Daoy (cell line): Measurements from ENCODE around the gene SMPD4. TPM values are rescaled to one million over a fixed set of nuclear protein-coding genes. Genes with fewer than 3 reads are reported as not detected.
"Not testable (repeated sequence)": the region's sequence is repeated elsewhere in the genome, so short reads cannot be mapped to it uniquely, and the experiment has no call there.

ENCODE experiments used
- DNase-seq: peaks from one replicate; pipeline ENCODE4 v3.0.0-alpha.2; 2015; ENCODE audit warnings: low read depth
- total RNA-seq: library from RNA; depleted of rRNA; stranded (reverse); fragments of >200 nt; shearing (Covaris generic); gene quantifications from 2 replicates; pipeline ENCODE4 v1.2.3, GENCODE V29; 2014

SMPD4 gene
- total RNA-seq, 1 experiment from 2014 or later = 28.9 TPM

DNA sequence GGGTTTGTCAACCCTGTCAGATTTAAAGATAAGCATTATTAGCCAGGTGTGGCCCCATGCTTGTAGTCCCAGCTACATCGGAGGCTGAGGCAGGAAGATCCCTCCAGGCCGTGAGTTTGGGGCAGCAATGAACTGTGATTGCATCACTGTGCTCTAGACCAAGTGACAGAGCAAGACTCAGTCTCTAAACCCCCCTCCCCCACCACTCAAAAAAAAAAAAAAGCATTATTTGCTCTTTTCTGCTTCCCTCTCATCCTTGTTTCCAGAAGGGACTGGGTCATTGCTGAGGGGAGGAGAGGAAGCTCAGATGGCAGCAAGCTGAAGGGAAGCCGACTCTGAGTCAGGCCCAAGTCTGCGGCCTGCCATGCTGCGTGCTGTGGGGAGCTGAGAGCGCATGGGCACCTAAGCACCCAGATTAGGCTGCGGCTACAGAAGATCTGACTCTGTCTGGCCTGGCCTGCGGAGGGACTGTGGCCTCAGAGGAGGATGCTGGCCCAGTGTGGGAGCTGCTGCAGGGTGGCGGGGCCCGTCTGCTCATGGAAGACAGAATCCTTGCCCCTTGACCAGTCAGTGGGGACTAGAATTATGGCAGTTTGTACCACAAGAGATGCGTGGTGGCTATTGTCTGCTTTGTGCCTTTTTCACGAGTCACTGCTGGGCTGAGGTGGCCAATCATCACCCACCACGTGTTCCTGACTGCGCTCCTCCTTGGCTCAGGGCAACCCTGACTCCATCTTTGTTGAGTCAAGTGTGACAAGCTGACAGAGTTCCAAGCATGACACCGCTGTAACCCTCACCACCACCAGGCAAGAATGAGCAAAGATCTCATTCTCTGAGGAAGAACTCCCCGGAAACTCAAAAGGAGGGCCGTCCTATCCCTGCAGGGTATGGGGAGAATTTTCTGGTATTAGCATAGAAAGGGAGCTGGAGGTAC is 6.7 kb upstream of the SMPD4 start:
- DNase-seq = not testable (repeated sequence)

DNA sequence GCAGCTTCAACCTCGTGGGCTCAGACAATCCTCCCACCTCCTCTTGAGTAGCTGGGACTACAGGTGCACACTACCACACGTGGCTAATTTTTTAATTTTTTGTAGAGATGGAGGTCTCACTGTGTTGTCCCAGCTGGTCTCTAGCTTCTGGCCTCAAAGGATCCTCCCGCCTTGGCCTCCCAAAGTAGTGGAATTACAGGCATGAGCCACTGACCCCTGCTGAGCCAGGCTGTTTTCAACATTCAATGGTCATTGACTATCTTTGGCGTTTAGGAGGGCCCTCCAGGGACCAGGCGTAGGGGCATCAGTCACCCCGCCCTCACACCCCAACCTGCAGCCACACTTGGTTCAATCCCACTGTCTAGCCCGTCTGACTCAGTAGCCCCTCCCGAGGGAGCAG is 5.9 kb upstream of the SMPD4 start:
- DNase-seq = no peak

DNA sequence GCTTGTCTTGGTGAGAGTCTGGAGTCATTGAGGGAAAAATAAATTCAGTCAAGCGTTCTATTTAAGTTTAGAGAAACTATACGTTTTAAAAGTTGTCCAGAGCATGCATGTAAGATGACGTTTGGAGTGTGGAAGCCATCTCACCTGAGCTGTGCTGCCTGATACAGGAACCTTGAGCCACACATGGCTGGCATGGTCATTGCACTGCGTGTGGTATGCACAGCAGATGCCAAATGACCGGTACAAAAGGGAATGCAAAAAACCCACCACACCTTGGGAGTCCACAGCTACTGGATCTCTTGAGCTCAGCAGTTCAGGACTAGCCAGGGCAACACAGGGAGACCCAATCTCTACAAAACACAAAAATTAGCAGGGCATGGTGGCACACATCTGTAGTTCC is 5.0 kb upstream of the SMPD4 start:
- DNase-seq = no peak

DNA sequence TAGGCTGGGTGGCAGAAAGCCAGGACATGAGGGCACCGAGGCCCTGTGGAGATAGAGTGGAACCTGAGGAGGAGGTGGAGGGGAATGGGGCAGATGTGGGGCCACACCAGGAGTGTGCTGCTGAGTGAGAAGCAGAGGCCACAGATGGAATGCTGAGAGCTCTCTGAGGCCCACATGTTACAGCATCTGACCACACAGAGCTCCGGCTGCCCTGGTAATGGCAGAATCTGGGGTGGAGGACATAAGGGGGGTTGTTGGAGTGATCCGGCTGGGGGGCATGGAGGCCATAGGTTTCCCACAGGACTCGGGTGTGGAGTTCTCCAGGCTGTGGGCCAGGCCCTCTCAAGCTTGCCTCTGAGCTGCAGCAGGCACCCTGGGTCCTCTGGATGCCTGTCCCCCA is 4.5 kb upstream of the SMPD4 start:
- DNase-seq = no peak

DNA sequence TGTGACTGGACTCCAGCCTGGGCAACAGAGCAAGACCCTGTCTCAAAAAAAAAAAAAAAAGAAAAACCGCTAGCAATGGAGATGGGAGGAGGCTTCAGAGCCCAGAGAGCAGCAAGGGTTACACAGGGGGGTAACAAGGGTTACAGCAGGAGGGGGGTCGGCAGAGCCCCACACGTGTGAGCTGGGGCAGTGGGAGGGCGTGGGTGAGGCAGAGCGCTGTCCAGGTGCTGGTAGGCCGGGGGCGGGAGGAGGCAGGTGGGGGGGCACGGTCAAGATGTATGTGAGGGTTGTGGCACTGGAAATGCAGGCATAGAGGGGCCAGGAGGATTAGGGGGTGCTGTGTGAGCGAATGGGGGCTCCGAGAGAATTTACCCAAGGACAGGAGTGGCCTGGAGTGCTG is 4.0 kb upstream of the SMPD4 start:
- DNase-seq = no peak

DNA sequence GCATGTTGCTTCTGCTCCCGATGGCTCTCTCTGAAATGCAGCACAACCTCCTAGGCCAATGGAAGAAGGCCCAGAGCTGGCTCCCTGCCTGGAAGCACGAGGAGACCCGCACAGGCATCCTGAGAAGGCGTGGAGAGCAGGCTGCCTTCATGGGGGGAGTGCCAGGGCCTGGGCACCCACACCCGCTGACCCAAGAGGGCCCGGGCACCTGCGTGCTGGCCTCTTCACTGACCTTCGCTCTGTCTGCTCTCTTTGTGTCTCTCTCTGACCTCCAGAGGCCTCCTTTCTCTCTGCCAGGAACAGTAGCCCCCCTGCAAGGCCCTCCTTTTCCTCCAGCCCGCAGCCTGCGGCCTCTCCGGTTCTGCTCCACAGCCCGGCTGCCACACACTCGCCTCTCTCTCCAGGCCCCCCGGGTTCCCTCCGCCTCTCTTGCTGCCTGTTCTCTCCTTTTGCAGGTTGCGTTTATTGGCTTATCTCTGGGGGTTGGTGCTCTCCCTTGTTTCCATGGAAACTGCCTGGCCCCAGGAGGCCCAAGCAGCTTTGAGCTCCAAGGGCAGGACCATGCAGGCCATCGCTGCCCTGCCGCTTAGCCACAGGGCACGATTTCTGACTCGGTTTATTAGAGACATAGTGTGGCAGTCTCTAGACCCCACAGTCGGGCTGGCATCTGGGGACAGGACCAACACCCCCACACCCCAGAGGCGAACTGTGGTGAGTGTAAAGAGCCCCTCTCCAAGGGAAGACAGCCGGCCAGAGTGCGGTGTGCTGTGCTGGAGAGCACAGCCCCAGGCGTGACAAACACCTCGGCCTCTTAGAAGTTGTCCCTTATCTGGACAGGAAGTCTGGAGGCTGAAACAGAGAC is 2.3 kb upstream of the SMPD4 start:
- DNase-seq = no peak

DNA sequence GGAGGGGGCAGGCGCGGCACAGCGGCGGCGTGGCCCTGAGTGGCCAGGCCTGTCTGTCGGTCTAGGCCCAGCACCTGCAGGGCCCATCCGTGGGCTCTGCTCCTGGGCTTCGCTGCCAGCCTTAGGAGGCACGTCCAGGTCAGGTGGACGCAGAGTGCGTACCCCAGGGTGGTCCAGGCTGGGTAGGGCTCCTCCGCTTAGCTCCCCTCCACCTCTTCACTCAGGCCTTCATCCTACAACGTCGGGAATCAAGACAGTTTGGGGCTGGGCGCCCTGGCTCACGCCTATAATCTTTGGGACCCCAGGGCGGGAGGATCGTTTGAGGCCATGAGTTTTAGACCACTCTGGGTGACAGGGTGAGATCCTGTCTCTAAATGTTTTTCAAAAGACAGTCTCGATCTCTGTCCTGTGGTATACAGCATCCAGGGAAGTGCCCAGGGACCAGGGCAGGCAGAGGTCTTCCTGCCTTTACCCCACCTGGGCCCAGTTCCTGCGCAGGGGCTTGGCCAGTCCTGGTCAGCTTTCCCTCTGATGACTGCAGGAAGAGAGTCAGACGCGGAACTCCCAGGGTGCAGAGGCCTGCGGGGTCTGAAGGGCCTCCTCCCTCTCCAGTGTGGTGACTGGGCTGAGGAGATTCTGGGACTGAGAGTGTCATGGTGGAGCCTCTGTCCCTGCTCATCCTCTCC is 1.6 kb upstream of the SMPD4 start:
- DNase-seq = peak; percentile 30

DNA sequence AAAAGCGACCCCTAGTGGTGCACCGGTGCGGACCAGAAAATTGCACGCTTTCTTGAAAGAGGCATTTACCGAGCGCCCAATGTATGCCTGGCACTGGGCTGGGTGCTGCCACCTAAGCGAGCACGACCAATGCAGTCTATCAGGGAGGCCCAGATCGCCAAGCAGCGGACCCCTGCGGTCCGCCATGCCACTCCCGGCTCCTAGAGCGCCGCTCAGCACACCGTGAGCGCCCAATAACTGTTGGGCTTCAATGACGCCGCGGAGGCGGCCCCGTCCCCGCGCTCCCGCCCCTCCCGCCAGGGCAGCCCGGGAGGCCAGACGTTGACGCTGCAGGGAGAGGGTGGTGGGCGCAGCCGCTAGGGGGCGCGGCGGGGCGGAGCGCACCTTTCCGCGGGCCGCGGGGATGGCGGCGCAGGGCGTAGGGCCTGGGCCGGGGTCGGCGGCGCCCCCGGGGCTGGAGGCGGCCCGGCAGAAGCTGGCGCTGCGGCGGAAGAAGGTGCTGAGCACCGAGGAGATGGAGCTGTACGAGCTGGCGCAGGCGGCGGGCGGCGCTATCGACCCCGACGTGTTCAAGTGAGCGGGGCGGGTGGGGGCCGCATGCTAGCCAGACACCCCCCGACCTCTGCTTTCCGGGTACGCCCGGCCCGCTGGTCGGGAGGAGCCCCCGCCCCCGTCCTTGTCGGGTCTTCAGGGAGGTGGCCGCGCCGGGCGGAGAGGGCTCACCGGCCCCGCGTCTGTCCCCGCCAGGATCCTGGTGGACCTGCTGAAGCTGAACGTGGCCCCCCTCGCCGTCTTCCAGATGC is 679 bp upstream of the SMPD4 start, which contains the start of gene MZT2B:
Gene MZT2B (plus strand): TSS at position 383 of the 803 bp plus-strand sequence. CDS start 21 bp downstream, at position 404.
- peak; percentile 91 for DNase-seq

DNA sequence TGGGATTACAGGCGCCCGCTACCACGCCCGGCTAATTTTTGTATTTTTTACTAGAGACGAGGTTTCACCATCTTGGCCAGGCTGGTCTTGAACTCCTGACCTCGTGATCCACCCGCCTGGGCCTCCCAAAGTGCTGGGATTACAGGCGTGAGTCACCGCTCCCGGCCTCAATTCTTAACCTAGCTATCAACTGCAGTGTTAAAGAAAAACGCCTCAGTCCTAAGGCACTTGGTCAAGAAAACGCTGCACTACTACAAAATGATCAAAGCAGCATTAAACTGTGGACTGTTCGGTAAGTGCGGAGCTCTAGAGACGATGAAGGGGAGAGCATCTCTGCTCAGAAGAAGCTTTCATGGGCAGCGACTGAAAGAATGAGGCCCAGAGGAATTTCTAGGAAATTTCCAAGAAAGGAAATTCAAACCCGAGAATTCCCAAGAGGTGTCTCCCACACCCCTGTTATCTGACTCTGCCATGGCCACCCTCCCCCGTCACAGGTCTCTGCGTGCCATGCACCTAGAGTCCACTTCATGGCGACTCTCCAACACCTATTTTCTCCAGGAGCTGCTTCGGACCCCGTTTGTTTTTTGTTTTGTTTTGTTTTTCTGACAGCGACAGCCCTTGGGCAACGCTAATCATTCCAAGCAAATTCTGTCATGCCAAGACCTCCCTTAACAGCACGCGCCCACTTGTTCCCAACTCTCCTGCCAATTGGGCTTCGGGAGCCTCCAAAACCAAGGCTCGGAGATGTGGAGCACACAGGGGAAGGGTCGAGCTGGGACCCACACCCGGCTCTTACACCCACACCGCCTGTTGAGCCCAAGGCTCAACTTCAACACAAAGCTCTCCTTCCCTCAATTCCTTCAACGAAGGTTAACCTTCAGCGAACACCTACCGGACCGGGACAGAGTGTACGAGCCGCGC is 738 bp downstream of the SMPD4 start:
- DNase-seq = peak; percentile 25

DNA sequence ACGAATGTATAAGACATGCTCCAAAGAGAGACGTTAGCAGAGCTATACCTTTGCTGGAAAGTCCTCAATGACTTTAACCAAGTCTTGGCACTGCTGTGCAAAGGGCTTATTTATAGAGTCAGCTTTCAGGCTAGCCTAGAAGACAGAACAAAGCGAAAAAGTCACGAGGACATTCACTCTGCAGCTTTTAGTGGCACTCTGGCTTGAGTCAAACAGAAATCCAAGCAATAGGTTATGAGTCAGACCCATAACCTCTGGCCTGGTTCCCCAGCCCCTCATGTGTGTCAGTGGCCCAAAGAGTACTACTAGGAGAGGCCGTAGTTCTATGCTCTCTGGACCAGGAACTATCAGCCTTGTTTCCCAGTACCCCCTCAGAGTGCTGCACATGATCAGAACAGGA is 6.5 kb downstream of the SMPD4 start:
- not testable (repeated sequence) for DNase-seq

DNA sequence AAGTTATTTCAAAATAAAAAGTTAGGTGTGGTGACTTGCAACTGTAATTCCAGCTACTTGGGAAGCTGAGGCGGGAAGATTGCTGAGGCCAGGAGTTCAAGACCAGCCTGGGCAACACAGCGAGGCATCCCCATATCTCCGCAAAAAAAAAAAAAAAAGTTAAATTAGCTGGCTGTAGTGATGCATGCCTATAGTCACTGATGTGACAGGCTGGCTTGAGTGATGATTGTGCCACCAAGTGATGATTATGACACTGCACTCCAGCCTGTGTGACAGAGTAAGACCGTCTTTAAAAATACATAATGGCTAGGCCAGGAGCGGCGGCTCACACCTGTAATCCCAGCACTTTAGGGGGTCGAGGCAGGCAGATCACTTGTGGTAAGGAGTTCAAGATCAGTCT is 11.5 kb downstream of the SMPD4 start:
- no peak for DNase-seq

DNA sequence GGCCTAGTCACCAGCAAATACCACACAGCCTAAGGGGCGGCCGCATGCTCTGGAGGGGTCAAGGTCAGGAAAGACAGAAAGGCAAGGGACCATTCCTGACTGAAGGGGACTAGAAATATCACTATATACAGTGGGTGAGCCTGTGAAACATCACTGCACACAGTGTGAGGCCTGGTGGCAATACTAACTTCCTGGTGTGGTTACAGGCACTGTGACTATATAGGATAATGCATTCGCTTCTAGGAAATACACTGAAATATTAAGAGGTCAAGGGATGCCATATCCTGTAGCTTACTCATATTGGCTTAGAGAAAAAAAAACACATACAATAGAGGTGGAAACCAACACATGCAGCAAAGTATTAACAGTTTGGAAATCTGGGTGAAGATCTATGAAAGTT is 12.2 kb downstream of the SMPD4 start:
- not testable (repeated sequence) for DNase-seq

DNA sequence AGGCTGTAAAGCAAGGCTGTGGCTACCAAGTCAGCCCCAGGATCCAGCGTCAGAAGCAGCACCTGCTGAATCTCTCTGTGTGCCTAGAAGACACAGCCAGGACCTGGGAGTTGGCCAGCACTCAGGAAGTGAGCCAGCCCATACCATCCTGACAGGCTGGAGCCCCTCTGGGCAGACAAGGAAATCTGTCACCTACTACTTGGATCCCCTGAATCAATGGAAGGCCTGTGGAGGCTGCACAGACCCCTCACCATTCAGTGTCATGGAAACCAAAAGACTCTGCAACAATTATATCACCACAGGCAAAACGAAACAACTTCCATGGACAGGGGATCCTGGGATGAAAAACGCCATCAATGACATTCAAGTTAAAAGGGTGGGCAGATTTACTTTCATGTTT is 14.8 kb downstream of the SMPD4 start:
- not testable (repeated sequence) for DNase-seq

DNA sequence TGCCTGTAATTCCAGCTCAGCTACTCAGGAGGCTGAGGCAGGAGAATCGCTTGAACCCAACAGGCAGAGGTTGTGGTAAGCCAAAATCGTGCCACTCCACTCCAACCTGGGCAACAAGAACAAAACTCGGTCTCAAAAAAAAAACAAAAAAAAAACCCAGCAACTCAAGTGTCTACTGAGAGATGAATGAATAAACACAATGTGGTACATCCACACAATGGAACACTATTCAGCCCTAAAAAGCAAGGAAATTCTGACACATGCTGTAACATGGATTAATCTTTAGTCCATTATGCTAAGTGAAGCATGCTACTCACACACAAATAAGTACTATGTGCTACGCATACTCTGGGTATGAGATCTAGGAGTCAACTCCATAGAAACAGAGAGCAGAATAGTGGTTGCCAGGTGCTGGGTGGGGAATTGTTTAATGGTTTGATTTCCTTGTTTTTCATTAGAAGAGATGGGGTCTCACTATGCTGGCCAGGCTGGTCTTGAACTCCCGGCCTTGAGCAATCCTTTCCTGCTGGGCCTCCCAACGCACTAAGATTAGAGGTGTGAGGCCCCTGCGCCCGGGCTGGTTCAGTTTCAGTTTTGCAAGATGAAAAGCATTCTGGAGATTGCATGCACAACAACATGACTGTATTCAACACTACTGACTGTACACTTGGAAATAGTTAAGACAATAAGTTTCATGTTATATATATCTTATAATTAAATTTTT is 15.9 kb downstream of the SMPD4 start:
- DNase-seq = no peak

DNA sequence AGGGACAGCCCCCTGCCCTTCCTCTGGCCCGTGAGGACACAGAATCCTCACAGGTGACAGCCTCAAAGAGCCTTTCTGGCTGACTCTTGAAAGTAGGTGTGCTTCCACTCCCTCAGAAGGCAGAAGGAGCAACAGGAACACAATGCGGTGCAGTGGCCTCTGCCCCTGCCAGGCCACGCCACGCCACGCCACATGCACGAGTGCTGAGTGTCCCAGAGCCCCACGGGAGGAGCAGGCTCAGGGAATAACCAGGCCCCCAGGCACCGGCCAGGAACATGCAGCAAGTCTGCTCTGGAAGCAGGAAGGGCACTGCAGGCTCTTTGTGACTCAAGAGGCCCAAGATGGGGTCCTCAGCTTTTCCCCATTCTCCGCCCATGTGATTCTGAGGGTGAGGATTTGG is 18.4 kb downstream of the SMPD4 start:
- no peak for DNase-seq

DNA sequence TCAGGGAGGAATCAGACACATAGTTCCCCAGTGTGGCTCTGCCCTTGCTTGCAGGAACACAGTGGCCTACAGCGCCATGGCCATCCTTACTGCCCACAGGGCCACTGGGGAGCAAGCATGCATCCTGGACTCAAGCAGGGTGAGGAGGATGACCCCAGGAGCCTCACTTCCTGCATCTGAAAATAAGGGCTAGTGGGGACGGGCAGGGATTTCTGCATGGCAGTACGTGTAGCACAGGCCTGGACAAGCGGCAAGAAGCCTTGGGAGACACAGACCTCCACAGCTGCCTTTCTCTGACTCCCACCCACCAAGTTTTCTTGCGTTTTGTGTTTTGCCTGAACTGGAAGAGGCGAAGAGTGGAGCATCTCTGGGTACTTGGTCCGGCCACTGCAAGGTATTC is 18.9 kb downstream of the SMPD4 start:
- not testable (repeated sequence) for DNase-seq

DNA sequence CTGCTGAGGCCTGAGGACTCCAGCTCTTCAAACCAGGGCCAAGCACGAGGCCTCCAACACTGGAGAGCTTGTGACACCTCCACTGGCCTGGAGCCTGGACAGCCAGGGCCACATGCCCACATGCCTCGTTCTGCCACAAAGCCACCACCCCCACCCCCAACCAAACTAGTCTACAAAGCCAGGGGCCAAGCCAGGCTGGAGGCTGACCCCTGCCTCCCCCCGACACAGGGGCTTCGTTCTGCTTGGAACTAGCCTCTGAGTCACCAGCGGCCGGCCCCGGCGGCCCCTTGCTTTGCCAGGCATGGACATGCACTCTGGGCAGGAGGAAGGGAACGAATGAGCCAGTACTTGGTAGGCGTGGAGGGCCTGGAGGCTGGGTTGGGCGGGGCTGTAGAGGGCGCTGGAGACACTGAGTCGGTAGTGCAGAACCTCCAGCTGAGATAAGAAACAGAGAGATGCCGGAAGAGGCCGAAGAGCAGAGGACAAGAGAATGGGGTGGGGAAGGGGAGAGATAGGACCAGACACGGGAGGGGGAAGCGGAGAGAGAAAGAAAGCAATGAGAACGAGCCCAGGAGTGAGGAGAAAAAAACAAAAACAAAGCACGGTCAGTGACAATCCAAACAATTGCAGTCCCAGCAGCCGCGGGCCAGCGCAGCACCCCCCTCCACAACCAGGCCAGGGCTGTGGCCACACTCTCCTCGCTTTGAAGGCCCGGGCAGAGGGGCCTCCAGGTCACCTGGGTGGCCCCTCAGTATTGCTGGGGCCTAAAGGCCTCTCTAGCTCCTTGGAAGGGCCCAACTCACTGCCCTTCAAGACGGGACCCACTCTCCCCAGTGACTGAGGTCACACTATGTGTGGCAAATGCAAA is 20.3 kb downstream of the SMPD4 start:
- DNase-seq = not testable (repeated sequence)

DNA sequence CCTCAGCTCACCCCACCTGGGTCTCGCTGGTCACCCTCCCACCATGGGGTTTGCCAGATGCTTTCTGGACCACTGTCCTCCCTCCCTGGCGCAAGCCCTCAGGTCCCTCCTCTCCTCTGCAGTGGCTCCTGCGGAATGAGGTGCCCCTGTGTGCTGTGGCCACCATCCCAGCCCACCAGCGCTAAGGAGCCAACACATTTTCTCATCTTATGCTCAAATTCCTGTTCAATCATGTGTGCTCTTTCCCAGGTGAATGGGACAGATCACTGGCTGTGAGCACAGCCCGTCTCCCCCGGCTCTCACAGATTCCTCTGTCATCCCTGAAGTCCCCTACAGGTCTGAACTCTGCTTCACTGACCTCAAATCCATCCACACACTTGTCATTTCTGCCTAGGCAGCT is 21.3 kb downstream of the SMPD4 start:
- DNase-seq = no peak
